K562 (cell line): ENCODE measurements around the gene PHYKPL. TPM values are rescaled to one million over a fixed set of nuclear protein-coding genes. Genes with fewer than 3 reads are reported as not detected.
A peak's percentile ranks its signal among the peaks of the same experiment; 100 is the strongest.

Experiments
- ARID4B ChIP-seq: sonication (generic); formaldehyde crosslinking; IDR thresholded peaks from 2 replicates; pipeline ENCODE4 v1.8.0; 2022; ENCODE audit warnings: mild to moderate bottlenecking, missing genetic modification reagents
- BHLHE40 ChIP-seq: IDR thresholded peaks from 2 replicates; pipeline ENCODE4 v1.6.1; 2011; ENCODE audit warnings: low read length, improper control_type of control experiment
- C11orf30 ChIP-seq: fragments of 450-650 bp; IDR thresholded peaks from 2 replicates; pipeline ENCODE4 v1.6.1; 2016; ENCODE audit warnings: low read depth, mild to moderate bottlenecking
- FOXA3 ChIP-seq, 2 experiments: fragments of 450-650 bp in 1 of 2; sonication (generic) in 1 of 2; formaldehyde crosslinking; IDR thresholded peaks in 1 of 2; conservative IDR thresholded peaks in 1 of 2; 2 replicates each; pipeline versions ENCODE4 v1.4.0 to v1.8.0; 2020 to 2022; ENCODE audit warnings: mild to moderate bottlenecking in 2 of 2, missing genetic modification reagents in 1 of 2
- GABPA ChIP-seq: fragments of 200-800 bp; sonication (Bioruptor generic); conservative IDR thresholded peaks from 2 replicates; pipeline ENCODE4 v1.6.1; 2016; ENCODE audit warnings: low read depth, missing genetic modification characterization, missing compliant biosample characterization
- HCFC1 ChIP-seq: IDR thresholded peaks from 2 replicates; pipeline ENCODE4 v1.6.1; 2012; ENCODE audit warnings: low read depth, low read length, improper control_type of control experiment
- KDM5B ChIP-seq: fragments of 200-600 bp; sonication (generic); IDR thresholded peaks from 2 replicates; pipeline ENCODE4 v1.6.1; 2012; ENCODE audit warnings: low read depth, mild to moderate bottlenecking, moderate library complexity, low read length, control low read depth, inconsistent platforms; ENCODE audit not compliant: insufficient replicate concordance
- L3MBTL2 ChIP-seq: fragments of 450-650 bp; IDR thresholded peaks from 2 replicates; pipeline ENCODE4 v1.6.1; 2016; ENCODE audit warnings: mild to moderate bottlenecking, moderate library complexity
- NR1H2 ChIP-seq: sonication (generic); formaldehyde crosslinking; IDR thresholded peaks from 2 replicates; pipeline ENCODE4 v1.4.0; 2020; ENCODE audit warnings: mild to moderate bottlenecking, missing genetic modification reagents
- NRF1 ChIP-seq, 2 experiments: fragments of 450-650 bp; IDR thresholded peaks in 1 of 2; conservative IDR thresholded peaks in 1 of 2; 2 replicates each; pipeline ENCODE4 v1.6.1; 2014; ENCODE audit warnings: mild to moderate bottlenecking in 2 of 2
- PHB2 ChIP-seq: fragments of 450-650 bp; IDR thresholded peaks from 2 replicates; pipeline ENCODE4 v1.6.1; 2017; ENCODE audit warnings: low read depth
- POLR2B ChIP-seq: fragments of 450-650 bp; IDR thresholded peaks from 2 replicates; pipeline ENCODE4 v1.6.1; 2018; ENCODE audit warnings: low read depth; ENCODE audit not compliant: partially characterized antibody
- SNAPC5 ChIP-seq: fragments of 250-450 bp; sonication (Bioruptor Pico); IDR thresholded peaks from 2 replicates; pipeline ENCODE4 v1.8.0; 2021; ENCODE audit warnings: moderate library complexity, mild to moderate bottlenecking, inconsistent platforms
- SRSF1 ChIP-seq: fragments of 200-400 bp; formaldehyde crosslinking; IDR thresholded peaks from 2 replicates; pipeline ENCODE4 v1.6.1; 2017; ENCODE audit warnings: mild to moderate bottlenecking, low read depth, low read length, moderate library complexity
- UBTF ChIP-seq, 2 experiments: IDR thresholded peaks; 2 replicates each; pipeline ENCODE4 v1.6.1; 2012; ENCODE audit warnings: improper control_type of control experiment in 2 of 2, low read depth in 2 of 2, low read length in 2 of 2, borderline replicate concordance in 1 of 2
- YY1 ChIP-seq, 3 experiments: IDR thresholded peaks; 2 replicates each; pipeline ENCODE4 v1.6.1; 2011; ENCODE audit warnings: low read length in 2 of 3, mild to moderate bottlenecking in 2 of 3, moderate library complexity in 2 of 3, borderline replicate concordance in 1 of 3, control low read depth in 1 of 3, low read depth in 1 of 3; ENCODE audit not compliant: insufficient read depth in 3 of 3, insufficient replicate concordance in 2 of 3, control insufficient read depth in 1 of 3, insufficient read length in 1 of 3; ENCODE audit errors: extremely low read depth in 1 of 3
- ZNF197 ChIP-seq: fragments of 200-800 bp; sonication (Bioruptor generic); IDR thresholded peaks from 2 replicates; pipeline ENCODE4 v1.6.1; 2016; ENCODE audit warnings: low read depth, missing genetic modification characterization, missing compliant biosample characterization
- polyA plus RNA-seq, 8 experiments: library from polyadenylated mRNA; depleted of rRNA in 4 of 8; stranded (reverse) in 5 of 8; unstranded in 3 of 8; fragments of >200 nt; fragmentation: Nextera tagmentation in 2 of 8; fragmentation: Illumina TruSeq in 1 of 8; extraction: Ambion mirVana in 2 of 8; extraction: Trizol in 1 of 8; gene quantifications; 2 replicates each; pipeline versions ENCODE4 v1.2.1 to v1.2.3, GENCODE V29; 2011 to 2014; ENCODE audit warnings: inconsistent platforms in 1 of 8, missing spikeins in 1 of 8
- total RNA-seq, 7 experiments: library from RNA; depleted of rRNA in 6 of 7; stranded (reverse); fragments of >200 nt in 6 of 7; fragmentation: Illumina TruSeq in 2 of 7; extraction: Trizol in 2 of 7; gene quantifications; 2 replicates each; pipeline versions ENCODE4 v1.2.1 to v1.2.3, GENCODE V29; 2011 to 2021; ENCODE audit warnings: low replicate concordance in 1 of 7

The PHYKPL gene
- total and polyA plus RNA-seq, 9 of the 15 experiments (the other 6 are each of a cell fraction or from before 2014, with no cell fraction given), result 4.7 to 34.7 (median 18.6) TPM

- TF ChIP-seq POLR2B (peak; percentile 38), YY1 (IDR thresholded peaks at IDR 0.05; ENCODE audit: borderline replicate concordance in 1 of 3, control insufficient read depth in 1 of 3, extremely low read depth in 1 of 3, insufficient read depth in 3 of 3, insufficient read length in 1 of 3, insufficient replicate concordance in 2 of 3, low read depth in 1 of 3, low read length in 2 of 3) (peak in 2 of 3 experiments; percentile 58 to 73), SRSF1 (no peak), L3MBTL2 (peak; percentile 78), NRF1 (conservative IDR thresholded peaks at IDR 0.05 in 1 of 2, IDR thresholded peaks at IDR 0.05 in 1 of 2) (peak; percentile 86 to 87), ARID4B (CRISPR knock-in tag) (peak; percentile 78), ZNF197 (peak; percentile 59), GABPA (tag) (peak; percentile 79), BHLHE40 (peak; percentile 36; the same call in 1 of the 2 replicates), PHB2 (no peak), HCFC1 (no peak), UBTF (IDR thresholded peaks at IDR 0.05; ENCODE audit: borderline replicate concordance in 1 of 2, low read depth in 2 of 2, low read length in 2 of 2) (peak in 1 of 2 experiments; percentile 84; a peak in 2 of 4 replicates), KDM5B (peak; percentile 55), FOXA3 (CRISPR knock-in tag; conservative IDR thresholded peaks at IDR 0.05 in 1 of 2, IDR thresholded peaks at IDR 0.05 in 1 of 2) (0 out of 4 replicates have a peak, but pooled peaks of 1 of the 2 experiments have one; percentile 39), NR1H2 (CRISPR knock-in tag) (0 out of 2 replicates have a peak, but pooled peaks have one; percentile 54), C11orf30 (no peak), SNAPC5 (CRISPR knock-in tag) (no peak)
Observed at GRCh38 chr5:178232124-178232919, at the start of gene PHYKPL (continued).
